Cardiac muscle cell (in vitro differentiated cells and primary cell): Measurements from ENCODE around the gene TFEC. TPM values are rescaled to one million over a fixed set of nuclear protein-coding genes. Genes with fewer than 3 reads are reported as not detected.
A peak's percentile ranks its signal among the peaks of the same experiment; 100 is the strongest.

Experiments used
- DNase-seq, 2 donors: peaks; one replicate each; pipeline versions ENCODE4 v3.0.0 to v3.0.0-alpha.2; 2010 to 2017; ENCODE audit warnings: low read depth in 1 of 2, low spot score in 1 of 2
- H3K27ac ChIP-seq: fragments of 200-600 bp; sonication (generic); 2 replicates; pipeline ENCODE4 v1.5.1; 2016
- H3K27me3 ChIP-seq: fragments of 200-600 bp; sonication (generic); 2 replicates; pipeline ENCODE4 v1.6.0; 2016; ENCODE audit warnings: control low read depth
- H3K36me3 ChIP-seq: fragments of 200-600 bp; sonication (generic); 2 replicates; pipeline ENCODE4 v1.5.1; 2016; ENCODE audit warnings: control low read depth
- H3K4me1 ChIP-seq: fragments of 200-600 bp; sonication (generic); 2 replicates; pipeline ENCODE4 v1.8.1; 2017; ENCODE audit warnings: low read depth, mild to moderate bottlenecking, mixed run types
- H3K4me3 ChIP-seq: fragments of 200-600 bp; sonication (generic); 2 replicates; pipeline ENCODE4 v1.5.1; 2016; ENCODE audit warnings: mild to moderate bottlenecking
- H3K9me3 ChIP-seq: fragments of 200-600 bp; sonication (generic); 2 replicates; pipeline ENCODE4 v1.5.1; 2017; ENCODE audit warnings: low read depth, mild to moderate bottlenecking, control low read depth
- polyA plus RNA-seq: library from polyadenylated mRNA; unstranded; fragments of >200 nt; fragmentation: Nextera tagmentation; extraction: Ambion mirVana; gene quantifications from 2 replicates; pipeline ENCODE4 v1.2.1, GENCODE V29; 2016
- total RNA-seq: library from RNA; depleted of rRNA; stranded (reverse); fragments of >200 nt; gene quantifications from 2 replicates; pipeline ENCODE4 v1.2.3, GENCODE V29; 2016
- TF ChIP-seq, protein P1 (sequence below): IDR thresholded peaks from 2 replicates; pipeline ENCODE4 v1.5.1; 2012; ENCODE audit warnings: low read depth, mild to moderate bottlenecking, low read length

Gene TFEC
- total and polyA plus RNA-seq, 2 experiments from 2014 or later = not detected

DNA sequence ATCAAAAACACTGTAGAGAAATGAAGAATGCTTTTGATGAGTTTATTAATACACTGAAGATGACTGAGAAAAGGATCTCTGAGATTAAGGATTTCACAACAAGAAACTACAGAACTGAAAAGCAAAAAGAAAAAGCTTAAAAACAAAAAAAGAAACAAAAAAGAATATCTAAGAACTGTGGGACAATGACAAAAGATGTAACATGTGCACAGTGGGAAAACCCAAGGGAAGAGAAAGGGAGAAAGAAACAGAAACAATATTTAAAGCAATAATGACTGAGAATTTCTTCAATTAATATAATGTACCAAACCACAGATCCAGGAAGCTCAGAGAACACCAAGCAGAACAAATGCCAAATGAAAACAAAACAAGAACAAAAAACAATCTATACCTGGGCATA, 42.2 kb downstream of the TFEC start:
- Histone ChIP-seq H3K4me3 (no peak overlapping the region), H3K27ac (no peak overlapping the region), H3K36me3 (no peaks in the 10 kb centered on the region), H3K9me3 (no peaks in the 10 kb centered on the region), H3K27me3 (no peaks in the 10 kb centered on the region), H3K4me1 (no peaks in the 10 kb centered on the region)
- DNase-seq = no peak
- TF ChIP-seq, protein P1, sequence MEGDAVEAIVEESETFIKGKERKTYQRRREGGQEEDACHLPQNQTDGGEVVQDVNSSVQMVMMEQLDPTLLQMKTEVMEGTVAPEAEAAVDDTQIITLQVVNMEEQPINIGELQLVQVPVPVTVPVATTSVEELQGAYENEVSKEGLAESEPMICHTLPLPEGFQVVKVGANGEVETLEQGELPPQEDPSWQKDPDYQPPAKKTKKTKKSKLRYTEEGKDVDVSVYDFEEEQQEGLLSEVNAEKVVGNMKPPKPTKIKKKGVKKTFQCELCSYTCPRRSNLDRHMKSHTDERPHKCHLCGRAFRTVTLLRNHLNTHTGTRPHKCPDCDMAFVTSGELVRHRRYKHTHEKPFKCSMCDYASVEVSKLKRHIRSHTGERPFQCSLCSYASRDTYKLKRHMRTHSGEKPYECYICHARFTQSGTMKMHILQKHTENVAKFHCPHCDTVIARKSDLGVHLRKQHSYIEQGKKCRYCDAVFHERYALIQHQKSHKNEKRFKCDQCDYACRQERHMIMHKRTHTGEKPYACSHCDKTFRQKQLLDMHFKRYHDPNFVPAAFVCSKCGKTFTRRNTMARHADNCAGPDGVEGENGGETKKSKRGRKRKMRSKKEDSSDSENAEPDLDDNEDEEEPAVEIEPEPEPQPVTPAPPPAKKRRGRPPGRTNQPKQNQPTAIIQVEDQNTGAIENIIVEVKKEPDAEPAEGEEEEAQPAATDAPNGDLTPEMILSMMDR = no peak

DNA sequence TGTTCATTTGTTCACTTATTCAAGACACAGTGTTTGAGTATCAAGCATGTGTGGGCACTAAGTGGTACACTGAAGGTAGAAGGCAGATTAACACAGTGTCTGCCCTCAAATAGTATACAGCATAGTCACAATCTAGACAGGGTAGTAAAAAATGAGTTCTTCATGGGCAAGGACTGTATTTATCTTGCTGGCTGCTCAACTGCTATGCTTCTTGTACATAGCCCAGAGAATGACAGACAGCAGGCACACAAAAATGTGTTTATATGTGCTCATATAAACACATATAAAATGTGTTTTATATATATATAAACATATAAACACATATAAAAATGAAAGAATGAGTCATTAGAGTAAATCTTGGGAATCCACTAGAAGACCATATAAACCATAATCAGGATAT, 43.1 kb downstream of the TFEC start:
- H3K27me3 ChIP-seq = no peaks in the 10 kb centered on the region
- H3K4me1 ChIP-seq = no peaks in the 10 kb centered on the region
- no peaks in the 10 kb centered on the region for H3K9me3 ChIP-seq
- H3K36me3 ChIP-seq = no peaks in the 10 kb centered on the region
- TF ChIP-seq, protein P1 = no peak
- no peak for DNase-seq
- H3K4me3 ChIP-seq = no peak overlapping the region
- H3K27ac ChIP-seq = no peak overlapping the region

DNA sequence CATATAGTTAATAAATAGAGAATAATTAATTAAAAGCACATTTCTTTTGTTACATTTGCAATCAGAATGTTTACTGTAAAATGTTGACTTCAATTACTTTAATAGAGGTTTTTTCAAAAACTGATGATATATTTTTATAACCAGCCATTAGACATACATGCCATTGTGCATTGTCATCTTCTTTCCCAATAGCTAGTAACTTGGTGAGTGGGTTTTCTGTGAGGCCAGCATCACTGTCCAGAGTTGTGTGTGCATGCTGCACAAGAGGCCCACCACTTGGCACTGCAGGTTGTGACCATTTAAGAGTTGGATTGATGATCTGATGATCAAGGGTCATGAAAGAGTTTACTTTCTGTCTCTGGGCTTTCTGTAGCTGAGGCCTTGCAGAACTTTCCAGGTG, 46.5 kb downstream of the TFEC start:
- DNase-seq = peak in 1 of 2 donors; percentile 2
- Histone ChIP-seq H3K4me3 (no peak overlapping the region), H3K27ac (no peak overlapping the region), H3K4me1 (no peaks in the 10 kb centered on the region), H3K9me3 (no peaks in the 10 kb centered on the region), H3K27me3 (no peaks in the 10 kb centered on the region), H3K36me3 (no peaks in the 10 kb centered on the region)
- TF ChIP-seq, protein P1 = no peak

DNA sequence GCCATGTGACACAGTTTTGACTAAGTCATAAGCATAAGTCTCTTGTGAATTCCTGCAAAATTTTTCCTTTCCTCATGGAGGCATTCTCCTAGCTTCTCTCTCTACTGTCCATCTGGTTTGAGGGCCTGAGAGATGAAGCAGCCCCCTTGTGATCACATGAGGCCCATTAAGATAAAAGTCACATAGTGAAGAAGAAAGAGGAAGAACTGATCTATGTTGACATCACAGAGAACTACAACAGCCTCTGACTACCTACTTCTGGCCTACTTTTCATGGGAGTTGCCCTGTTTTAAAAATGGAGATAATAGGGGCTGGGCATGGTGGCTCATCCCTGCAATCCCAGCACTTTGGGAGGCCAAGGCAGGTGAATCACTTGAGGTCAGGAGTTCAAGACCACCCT, 50.4 kb downstream of the TFEC start:
- TF ChIP-seq, protein P1 = no peak
- Histone ChIP-seq H3K36me3 (no peaks in the 10 kb centered on the region), H3K9me3 (no peaks in the 10 kb centered on the region), H3K27me3 (no peaks in the 10 kb centered on the region), H3K4me1 (no peaks in the 10 kb centered on the region), H3K4me3 (no peak overlapping the region), H3K27ac (no peak overlapping the region)
- no peak for DNase-seq

DNA sequence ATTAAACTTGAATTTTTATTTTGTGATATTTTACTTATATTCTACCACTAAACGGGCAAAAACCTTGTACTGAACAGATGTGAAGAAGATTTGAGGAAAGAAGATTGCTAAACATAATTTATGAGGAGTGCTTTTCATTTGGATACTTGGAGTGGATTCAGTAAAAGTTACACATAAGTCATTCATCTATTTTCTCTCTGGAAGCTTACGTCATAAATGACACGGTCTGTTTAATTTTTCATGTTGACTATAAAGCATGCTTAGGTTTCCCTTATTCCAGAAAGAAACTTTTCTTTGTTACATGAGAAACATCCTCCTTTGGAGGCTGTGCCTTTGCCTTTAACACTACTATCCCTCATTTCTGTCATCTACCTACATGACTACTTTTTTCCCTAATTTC, 53.9 kb downstream of the TFEC start:
- TF ChIP-seq, protein P1 = no peak
- Histone ChIP-seq H3K27ac (no peak overlapping the region), H3K4me1 (no peaks in the 10 kb centered on the region), H3K27me3 (no peaks in the 10 kb centered on the region), H3K36me3 (no peaks in the 10 kb centered on the region), H3K9me3 (no peaks in the 10 kb centered on the region), H3K4me3 (no peak overlapping the region)
- DNase-seq = no peak

DNA sequence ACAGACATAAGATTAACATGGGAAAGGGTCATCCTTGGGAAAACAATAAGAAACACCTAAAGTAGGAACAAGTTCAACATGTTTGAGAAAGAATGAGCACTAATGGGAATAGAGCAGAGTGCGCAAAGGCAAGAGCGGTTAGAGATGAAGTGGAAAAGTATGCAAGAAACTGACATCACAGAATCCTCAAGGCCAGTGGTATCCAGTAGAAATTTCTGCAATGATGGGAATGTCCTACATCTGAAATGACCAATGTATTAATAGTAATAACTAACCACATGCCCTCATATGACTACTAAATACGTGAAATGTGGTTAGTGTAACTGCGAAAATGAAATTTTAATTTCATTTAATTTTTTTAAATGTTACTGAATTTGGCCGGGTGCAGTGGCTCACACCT, 54.8 kb downstream of the TFEC start:
- Histone ChIP-seq H3K27me3 (no peaks in the 10 kb centered on the region), H3K4me1 (no peaks in the 10 kb centered on the region), H3K9me3 (no peaks in the 10 kb centered on the region), H3K27ac (no peak overlapping the region), H3K4me3 (no peak overlapping the region), H3K36me3 (no peaks in the 10 kb centered on the region)
- DNase-seq = no peak
- TF ChIP-seq, protein P1 = no peak
